GM12878 (cell line): ENCODE data around the gene NEO1. TPM values are rescaled to one million over a fixed set of nuclear protein-coding genes. Genes with fewer than 3 reads are reported as not detected.

ENCODE experiments used
- ATAC-seq: fragments of 200-7000 bp; cut with Tn5 transposase; 3 replicates; pipeline ENCODE4 v1.9.1; 2020; ENCODE audit warnings: mild to moderate bottlenecking, moderate library complexity
- BruUV-seq: library from RNA; stranded (reverse); fragments of 400-500 nt; replicated peaks from 2 replicates; lab custom pipeline; 2021; lab: Mats Ljungman, UMichigan
- CTCF ChIA-PET: fragments of 300-600 bp; sonication (Branson Sonifier 250); formaldehyde crosslinking; extraction: SDS; loops from one replicate; lab custom pipeline; 2021; ENCODE audit warnings: inconsistent platforms; lab: Yijun Ruan, JAX
- POLR2A ChIA-PET: fragments of 350-600 bp; formaldehyde crosslinking; extraction: SDS; loops from one replicate; lab custom pipeline; 2021; ENCODE audit warnings: inconsistent platforms; lab: Charles Lee
- RAD21 ChIA-PET: fragments of 300-600 bp; sonication (Branson Sonifier 250); formaldehyde crosslinking; loops from one replicate; lab custom pipeline; 2023; ENCODE audit warnings: antibody characterized with exemption; ENCODE audit not compliant: unreplicated experiment; lab: Charles Lee
- SMC1A ChIA-PET: fragments of 300-600 bp; sonication (Branson Sonifier 250); formaldehyde crosslinking; loops from one replicate; lab custom pipeline; 2023; ENCODE audit not compliant: unreplicated experiment, uncharacterized antibody; lab: Charles Lee
- DNase-seq: peaks from one replicate; pipeline ENCODE4 v3.0.0-alpha.2; 2011; ENCODE audit warnings: low read depth, low spot score
- FAIRE-seq: peaks from 3 replicates; lab custom pipeline; 2011; peaks lifted over from hg19 to GRCh38; lab: Jason Lieb, UNC
- H2AFZ ChIP-seq: 2 replicates; pipeline ENCODE4 v1.6.0; 2011; ENCODE audit warnings: low read depth, low read length, control low read depth; ENCODE audit not compliant: control insufficient read depth
- H3K27ac ChIP-seq: 2 replicates; pipeline ENCODE4 v1.5.1; 2011; ENCODE audit warnings: control low read depth; ENCODE audit not compliant: control insufficient read depth, insufficient read depth
- H3K27me3 ChIP-seq, 2 experiments: replicated peaks in 1 of 2; 2 replicates each; pipeline versions ENCODE4 v1.6.0 to v1.6.1; 2011; ENCODE audit warnings: low read length in 1 of 2; ENCODE audit not compliant: control insufficient read depth in 2 of 2, insufficient read depth in 2 of 2
- H3K36me3 ChIP-seq, 2 experiments: 2 replicates each; pipeline ENCODE4 v1.5.1; 2011; ENCODE audit warnings: low read length in 1 of 2; ENCODE audit not compliant: control insufficient read depth in 2 of 2, insufficient read depth in 2 of 2
- H3K4me1 ChIP-seq: 2 replicates; pipeline ENCODE4 v1.6.1; 2011; ENCODE audit warnings: mild to moderate bottlenecking, low read length, moderate library complexity, mixed read lengths; ENCODE audit not compliant: control insufficient read depth, insufficient read depth
- H3K4me2 ChIP-seq: 2 replicates; pipeline ENCODE4 v1.6.0; 2011; ENCODE audit warnings: control low read depth; ENCODE audit not compliant: control insufficient read depth, insufficient read depth
- H3K4me3 ChIP-seq: fragments of 200-600 bp; sonication (generic); 2 replicates; pipeline ENCODE4 v1.5.1; 2016
- H3K79me2 ChIP-seq: 2 replicates; pipeline ENCODE4 v1.6.0; 2011; ENCODE audit warnings: low read length; ENCODE audit not compliant: control insufficient read depth, insufficient read depth
- H3K9ac ChIP-seq: 2 replicates; pipeline ENCODE4 v1.8.0; 2011; ENCODE audit warnings: low read length, control low read depth, mixed read lengths; ENCODE audit not compliant: control insufficient read depth, insufficient read depth
- H3K9me3 ChIP-seq: replicated peaks from 3 replicates; pipeline ENCODE4 v1.5.1; 2011; ENCODE audit warnings: mild to moderate bottlenecking, low read length; ENCODE audit not compliant: control insufficient read depth, insufficient read depth
- H4K20me1 ChIP-seq: 2 replicates; pipeline ENCODE4 v1.6.0; 2011; ENCODE audit not compliant: control insufficient read depth, insufficient read depth
- ATF3 ChIP-seq: IDR thresholded peaks from 2 replicates; pipeline ENCODE4 v1.6.1; 2011; ENCODE audit warnings: low read depth, mild to moderate bottlenecking, low read length, moderate library complexity, borderline replicate concordance; ENCODE audit errors: extremely low read depth
- ATF7 ChIP-seq: fragments of 450-650 bp; IDR thresholded peaks from 2 replicates; pipeline ENCODE4 v1.6.1; 2016; ENCODE audit warnings: low read depth, mild to moderate bottlenecking
- CEBPB ChIP-seq, 2 experiments: fragments of 150-350 bp in 1 of 2; IDR thresholded peaks; 2 replicates each; pipeline ENCODE4 v1.6.1; 2012 to 2014; ENCODE audit warnings: low read depth in 2 of 2, low read length in 2 of 2, borderline replicate concordance in 1 of 2, inconsistent platforms in 1 of 2
- DPF2 ChIP-seq: fragments of 450-650 bp; IDR thresholded peaks from 2 replicates; pipeline ENCODE4 v1.6.1; 2017; ENCODE audit warnings: mild to moderate bottlenecking
- LARP7 ChIP-seq: fragments of 450-650 bp; IDR thresholded peaks from 2 replicates; pipeline ENCODE4 v1.6.1; 2017; ENCODE audit warnings: mild to moderate bottlenecking
- RFX5 ChIP-seq: IDR thresholded peaks from 2 replicates; pipeline ENCODE4 v1.6.1; 2011; ENCODE audit warnings: low read depth, low read length, improper control_type of control experiment
- RUNX3 ChIP-seq: IDR thresholded peaks from 2 replicates; pipeline ENCODE4 v1.6.1; 2012; ENCODE audit warnings: low read length, inconsistent platforms
- SKIL ChIP-seq: fragments of 450-650 bp; IDR thresholded peaks from 2 replicates; pipeline ENCODE4 v1.6.1; 2017; ENCODE audit warnings: mild to moderate bottlenecking, low read depth, inconsistent platforms; ENCODE audit not compliant: poor library complexity, severe bottlenecking
- SMAD1 ChIP-seq: fragments of 450-650 bp; IDR thresholded peaks from 2 replicates; pipeline ENCODE4 v1.6.1; 2018; ENCODE audit warnings: mild to moderate bottlenecking, low read depth; ENCODE audit not compliant: partially characterized antibody
- SMC3 ChIP-seq: IDR thresholded peaks from 2 replicates; pipeline ENCODE4 v1.6.1; 2011; ENCODE audit warnings: low read length, improper control_type of control experiment, borderline replicate concordance
- SP1 ChIP-seq: IDR thresholded peaks from one replicate; pipeline ENCODE4 v1.6.1; 2011; ENCODE audit warnings: low read depth, low read length
- TBL1XR1 ChIP-seq: IDR thresholded peaks from 2 replicates; pipeline ENCODE4 v1.6.1; 2012; ENCODE audit warnings: low read depth, low read length, improper control_type of control experiment
- ZBTB33 ChIP-seq: fragments of 450-650 bp; IDR thresholded peaks from 2 replicates; pipeline ENCODE4 v1.6.1; 2017; ENCODE audit warnings: mild to moderate bottlenecking
- ZNF207 ChIP-seq: fragments of 450-650 bp; IDR thresholded peaks from 2 replicates; pipeline ENCODE4 v1.6.1; 2014; ENCODE audit warnings: antibody characterized with exemption, mild to moderate bottlenecking, borderline replicate concordance
- WGBS: methylation state at CpG from one replicate; pipeline ENCODE4 v1.1.6; 2016; ENCODE audit warnings: low lambda C conversion rate; ENCODE audit not compliant: insufficient replicate concordance, insufficient coverage; ENCODE audit errors: missing lambda C conversion rate; 5-methylcytosine and 5-hydroxymethylcytosine counted together
- in situ Hi-C: fragments of 300-500 bp; cut with MboI; formaldehyde crosslinking; loops from 9 replicates; pipeline ENCODE4 v1.14.3; 2018; ENCODE audit warnings: mixed read lengths
- intact Hi-C: fragments of 100-400 bp; cut with micrococcal nuclease; formaldehyde crosslinking; loops from one replicate; pipeline ENCODE4 v1.14.2; 2022; ENCODE audit not compliant: unreplicated experiment
- polyA plus RNA-seq, 11 experiments: library from polyadenylated mRNA; depleted of rRNA in 4 of 11; unstranded in 6 of 11; stranded (reverse) in 5 of 11; fragments of >200 nt; fragmentation: Nextera tagmentation in 4 of 11; fragmentation: Illumina TruSeq in 1 of 11; extraction: Ambion mirVana in 4 of 11; extraction: Trizol in 1 of 11; gene quantifications; 1 replicate in 1 of 11; 2 replicates in 10 of 11; pipeline versions ENCODE4 v1.2.1 to v1.2.3, GENCODE V29; 2011 to 2016; ENCODE audit warnings: inconsistent platforms in 2 of 11, missing spikeins in 2 of 11, low read depth in 1 of 11
- total RNA-seq, 4 experiments: library from RNA; depleted of rRNA in 3 of 4; stranded (reverse); fragments of >200 nt in 3 of 4; fragmentation: Illumina TruSeq in 1 of 4; extraction: Trizol in 1 of 4; gene quantifications; 2 replicates each; pipeline versions ENCODE4 v1.2.1 to v1.2.3, GENCODE V29; 2013 to 2021
- TF ChIP-seq, protein P1 (sequence below): fragments of 450-650 bp; IDR thresholded peaks from 2 replicates; pipeline ENCODE4 v1.6.1; 2016; ENCODE audit warnings: mild to moderate bottlenecking
- TF ChIP-seq, protein P2 (sequence below): fragments of 450-650 bp; formaldehyde crosslinking; IDR thresholded peaks from 2 replicates; pipeline ENCODE4 v1.4.0; 2022; ENCODE audit warnings: mild to moderate bottlenecking, moderate library complexity

The NEO1 gene
- total and polyA plus RNA-seq, 10 of the 15 experiments (the other 5 are each of a cell fraction or from before 2014, with no cell fraction given): 0.03 to 2.0 (median 0.32) TPM

DNA sequence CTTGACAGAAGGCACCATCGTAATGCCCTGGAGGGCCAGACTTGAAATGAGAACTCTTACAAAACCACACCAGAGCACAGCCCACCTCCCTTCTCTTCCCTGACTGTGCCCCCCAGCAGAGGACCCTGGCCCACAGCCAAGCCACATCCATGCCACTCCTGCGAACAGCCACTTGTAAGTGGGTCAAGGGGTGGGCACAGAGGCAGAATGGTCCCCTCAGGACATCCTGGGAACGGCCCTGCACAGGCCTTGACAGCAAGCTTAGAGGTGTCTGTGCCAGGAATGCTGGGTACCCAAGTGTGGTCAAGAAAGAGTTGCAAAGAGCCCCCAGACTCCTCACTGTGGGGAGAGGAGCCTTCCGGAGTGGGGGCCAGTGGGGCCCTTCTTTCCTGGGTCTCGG is 283.2 kb downstream of the NEO1 start:
- 13% methylated on average over 5 of the region's 5 CpGs for WGBS
- Histone ChIP-seq H3K4me2 (no peak overlapping the region), H3K4me1 (no peaks in the 10 kb centered on the region), H3K27ac (no peak overlapping the region), H2AFZ (no peak overlapping the region), H4K20me1 (no peaks in the 10 kb centered on the region), H3K36me3 (no peaks in the 10 kb centered on the region), H3K9ac (no peak overlapping the region), H3K27me3 (no peaks in the 10 kb centered on the region; a peak in 3 of 4 replicates), H3K79me2 (no peaks in the 10 kb centered on the region), H3K4me3 (no peak overlapping the region), H3K9me3 (no peaks in the 10 kb centered on the region)
- POLR2A ChIA-PET: no interaction called here
- ATAC-seq: no peak
- no peak for FAIRE-seq
- SMC1A ChIA-PET: no interaction called here
- CTCF ChIA-PET: interaction anchor here (1.1 kb wide), 1 partner anchor 20 kb away, joined by 3 read pairs; no protein-coding TSS in a partner anchor
- RAD21 ChIA-PET: no interaction called here
- no peak for DNase-seq
- intact Hi-C loops (no loop called here), in situ Hi-C loops (no loop called here)
- no TSS peak for BruUV-seq
- TF ChIP-seq, protein P1, sequence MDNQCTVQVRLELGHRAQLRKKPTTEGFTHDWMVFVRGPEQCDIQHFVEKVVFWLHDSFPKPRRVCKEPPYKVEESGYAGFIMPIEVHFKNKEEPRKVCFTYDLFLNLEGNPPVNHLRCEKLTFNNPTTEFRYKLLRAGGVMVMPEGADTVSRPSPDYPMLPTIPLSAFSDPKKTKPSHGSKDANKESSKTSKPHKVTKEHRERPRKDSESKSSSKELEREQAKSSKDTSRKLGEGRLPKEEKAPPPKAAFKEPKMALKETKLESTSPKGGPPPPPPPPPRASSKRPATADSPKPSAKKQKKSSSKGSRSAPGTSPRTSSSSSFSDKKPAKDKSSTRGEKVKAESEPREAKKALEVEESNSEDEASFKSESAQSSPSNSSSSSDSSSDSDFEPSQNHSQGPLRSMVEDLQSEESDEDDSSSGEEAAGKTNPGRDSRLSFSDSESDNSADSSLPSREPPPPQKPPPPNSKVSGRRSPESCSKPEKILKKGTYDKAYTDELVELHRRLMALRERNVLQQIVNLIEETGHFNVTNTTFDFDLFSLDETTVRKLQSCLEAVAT: no peak
- TF ChIP-seq TBL1XR1 (no peak), ZNF207 (no peak), RFX5 (no peak), ATF7 (no peak), SKIL (no peak), RUNX3 (no peak), SMAD1 (no peak), ZBTB33 (no peak), ATF3 (no peak), LARP7 (no peak), CEBPB (IDR thresholded peaks at IDR 0.05; ENCODE audit: borderline replicate concordance in 1 of 2, low read depth in 2 of 2, low read length in 2 of 2) (no peak), SP1 (no peak), SMC3 (no peak), DPF2 (no peak)
- TF ChIP-seq, protein P2, sequence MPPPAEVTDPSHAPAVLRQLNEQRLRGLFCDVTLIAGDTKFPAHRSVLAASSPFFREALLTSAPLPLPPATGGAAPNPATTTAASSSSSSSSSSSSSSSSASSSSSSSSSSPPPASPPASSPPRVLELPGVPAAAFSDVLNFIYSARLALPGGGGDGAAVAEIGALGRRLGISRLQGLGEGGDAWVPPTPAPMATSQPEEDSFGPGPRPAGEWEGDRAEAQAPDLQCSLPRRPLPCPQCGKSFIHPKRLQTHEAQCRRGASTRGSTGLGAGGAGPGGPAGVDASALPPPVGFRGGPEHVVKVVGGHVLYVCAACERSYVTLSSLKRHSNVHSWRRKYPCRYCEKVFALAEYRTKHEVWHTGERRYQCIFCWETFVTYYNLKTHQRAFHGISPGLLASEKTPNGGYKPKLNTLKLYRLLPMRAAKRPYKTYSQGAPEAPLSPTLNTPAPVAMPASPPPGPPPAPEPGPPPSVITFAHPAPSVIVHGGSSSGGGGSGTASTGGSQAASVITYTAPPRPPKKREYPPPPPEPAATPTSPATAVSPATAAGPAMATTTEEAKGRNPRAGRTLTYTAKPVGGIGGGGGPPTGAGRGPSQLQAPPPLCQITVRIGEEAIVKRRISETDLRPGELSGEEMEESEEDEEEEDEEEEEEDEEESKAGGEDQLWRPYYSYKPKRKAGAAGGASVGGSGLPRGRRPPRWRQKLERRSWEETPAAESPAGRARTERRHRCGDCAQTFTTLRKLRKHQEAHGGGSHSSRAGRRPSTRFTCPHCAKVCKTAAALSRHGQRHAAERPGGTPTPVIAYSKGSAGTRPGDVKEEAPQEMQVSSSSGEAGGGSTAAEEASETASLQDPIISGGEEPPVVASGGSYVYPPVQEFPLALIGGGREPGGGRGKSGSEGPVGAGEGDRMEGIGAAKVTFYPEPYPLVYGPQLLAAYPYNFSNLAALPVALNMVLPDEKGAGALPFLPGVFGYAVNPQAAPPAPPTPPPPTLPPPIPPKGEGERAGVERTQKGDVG: no peak
